ENCODE measurements around the gene ABHD6.

- TF ChIP-seq CTCF (IDR thresholded peaks at IDR 0.05) (no peak), POLR2A (IDR thresholded peaks at IDR 0.05) (no peak), POLR2AphosphoS5 (IDR thresholded peaks at IDR 0.05) (no peak), EP300 (IDR thresholded peaks at IDR 0.05) (no peak)
Observed at GRCh38 chr3:58246148-58247047, 8.8 kb downstream of the ABHD6 start.
